H9 (cell line): ENCODE measurements around the gene MED13L. TPM values are rescaled to one million over a fixed set of nuclear protein-coding genes. Genes with fewer than 3 reads are reported as not detected.

Experiments used
- DNase-seq: peaks from one replicate; pipeline ENCODE4 v3.0.0-alpha.2; 2017
- H2AFZ ChIP-seq: one replicate; pipeline ENCODE4 v1.6.1; 2013; ENCODE audit warnings: mild to moderate bottlenecking, low read length, control low read depth, moderate library complexity
- H2AK5ac ChIP-seq: 2 replicates; pipeline ENCODE4 v1.6.1; 2013; ENCODE audit warnings: low read length, control low read depth, mixed read lengths; ENCODE audit not compliant: insufficient read length
- H2BK120ac ChIP-seq: one replicate; pipeline ENCODE4 v1.6.1; 2013; ENCODE audit warnings: low read depth, mild to moderate bottlenecking, low read length, control low read depth, inconsistent platforms; ENCODE audit not compliant: poor library complexity, severe bottlenecking
- H2BK12ac ChIP-seq: 2 replicates; pipeline ENCODE4 v1.6.1; 2013; ENCODE audit warnings: low read length, control low read depth, mixed read lengths, low read depth; ENCODE audit not compliant: insufficient read length
- H2BK15ac ChIP-seq: 2 replicates; pipeline ENCODE4 v1.6.1; 2013; ENCODE audit warnings: low read depth, low read length, control low read depth
- H2BK20ac ChIP-seq: one replicate; pipeline ENCODE4 v1.6.1; 2013; ENCODE audit warnings: low read depth, mild to moderate bottlenecking, low read length, control low read depth, inconsistent platforms; ENCODE audit not compliant: poor library complexity, severe bottlenecking
- H2BK5ac ChIP-seq: 2 replicates; pipeline ENCODE4 v1.6.1; 2013; ENCODE audit warnings: low read length, control low read depth, mixed read lengths; ENCODE audit not compliant: insufficient read length
- H3K14ac ChIP-seq: 2 replicates; pipeline ENCODE4 v1.6.1; 2013; ENCODE audit warnings: low read length, control low read depth; ENCODE audit not compliant: insufficient read depth
- H3K18ac ChIP-seq: 2 replicates; pipeline ENCODE4 v1.6.1; 2013; ENCODE audit warnings: low read depth, mild to moderate bottlenecking, mixed read lengths, low read length, control low read depth; ENCODE audit not compliant: insufficient read length
- H3K23ac ChIP-seq: 2 replicates; pipeline ENCODE4 v1.6.1; 2013; ENCODE audit warnings: low read length, control low read depth, mixed read lengths, low read depth; ENCODE audit not compliant: insufficient read length
- H3K23me2 ChIP-seq: 2 replicates; pipeline ENCODE4 v1.6.1; 2013; ENCODE audit warnings: low read depth, mild to moderate bottlenecking, mixed read lengths, low read length, control low read depth; ENCODE audit not compliant: insufficient read length, poor library complexity, severe bottlenecking
- H3K27ac ChIP-seq: 2 replicates; pipeline ENCODE4 v1.5.1; 2013; ENCODE audit warnings: low read length, control low read depth, mixed read lengths, low read depth; ENCODE audit not compliant: insufficient read length
- H3K27me3 ChIP-seq: 2 replicates; pipeline ENCODE4 v1.6.1; 2013; ENCODE audit warnings: low read length, control low read depth, inconsistent platforms; ENCODE audit not compliant: insufficient read depth
- H3K4ac ChIP-seq: 2 replicates; pipeline ENCODE4 v1.6.1; 2013; ENCODE audit warnings: low read depth, mild to moderate bottlenecking, control low read depth, inconsistent platforms, low read length, moderate library complexity
- H3K4me1 ChIP-seq: 2 replicates; pipeline ENCODE4 v1.6.1; 2013; ENCODE audit warnings: low read length, control low read depth, inconsistent platforms; ENCODE audit not compliant: insufficient read depth
- H3K4me2 ChIP-seq: 2 replicates; pipeline ENCODE4 v1.6.1; 2013; ENCODE audit warnings: low read length, control low read depth, mixed read lengths; ENCODE audit not compliant: insufficient read length, insufficient read depth
- H3K56ac ChIP-seq: 2 replicates; pipeline ENCODE4 v1.6.1; 2013; ENCODE audit warnings: low read depth, mild to moderate bottlenecking, mixed read lengths, low read length, control low read depth; ENCODE audit not compliant: insufficient read length
- H3K79me1 ChIP-seq: 2 replicates; pipeline ENCODE4 v1.6.1; 2013; ENCODE audit warnings: low read depth, mild to moderate bottlenecking, moderate library complexity, low read length, control low read depth, inconsistent platforms; ENCODE audit not compliant: insufficient read depth, poor library complexity, severe bottlenecking
- H3K79me2 ChIP-seq: 2 replicates; pipeline ENCODE4 v1.6.1; 2013; ENCODE audit warnings: low read length, control low read depth, inconsistent platforms; ENCODE audit not compliant: insufficient read depth
- H3K9ac ChIP-seq: 2 replicates; pipeline ENCODE4 v1.6.1; 2013; ENCODE audit warnings: low read length, control low read depth, mixed read lengths; ENCODE audit not compliant: insufficient read length; ENCODE audit errors: extremely low read depth
- H3K9me3 ChIP-seq: one replicate; pipeline ENCODE4 v1.6.1; 2013; ENCODE audit warnings: low read depth, low read length, inconsistent platforms; ENCODE audit not compliant: control insufficient read depth
- H3T11ph ChIP-seq: one replicate; pipeline ENCODE4 v1.6.1; 2013; ENCODE audit warnings: mild to moderate bottlenecking, low read length, control low read depth, inconsistent platforms
- H4K20me1 ChIP-seq: one replicate; pipeline ENCODE4 v1.6.1; 2013; ENCODE audit not compliant: control insufficient read depth, insufficient read length, insufficient read depth
- H4K5ac ChIP-seq: 2 replicates; pipeline ENCODE4 v1.6.1; 2013; ENCODE audit warnings: low read depth, mild to moderate bottlenecking, mixed read lengths, low read length, control low read depth; ENCODE audit not compliant: insufficient read length
- H4K8ac ChIP-seq: replicated peaks from 2 replicates; pipeline ENCODE4 v1.6.1; 2013; ENCODE audit warnings: low read length, control low read depth, mixed read lengths, low read depth; ENCODE audit not compliant: insufficient read length
- H4K91ac ChIP-seq: 2 replicates; pipeline ENCODE4 v1.6.1; 2013; ENCODE audit warnings: low read depth, mild to moderate bottlenecking, moderate library complexity, mixed read lengths, low read length, control low read depth; ENCODE audit not compliant: insufficient read length
- H3K27ac Mint-ChIP-seq, 3 experiments: 2 replicates in 2 of 3; 3 replicates in 1 of 3; pipeline ENCODE4 v1.8.0; 2020 to 2021; ENCODE audit warnings: mixed read lengths in 3 of 3, mild to moderate bottlenecking in 1 of 3, moderate library complexity in 1 of 3
- H3K27me3 Mint-ChIP-seq: 2 replicates; pipeline ENCODE4 v1.8.0; 2021; ENCODE audit warnings: low read depth, mild to moderate bottlenecking, moderate library complexity, mixed read lengths
- H3K36me3 Mint-ChIP-seq, 3 experiments: 2 replicates in 2 of 3; 3 replicates in 1 of 3; pipeline ENCODE4 v1.8.0; 2020 to 2021; ENCODE audit warnings: low read depth in 3 of 3, mixed read lengths in 3 of 3; ENCODE audit not compliant: insufficient read depth in 1 of 3
- H3K4me1 Mint-ChIP-seq, 2 experiments: 2 replicates each; pipeline ENCODE4 v1.8.0; 2020; ENCODE audit warnings: mixed read lengths in 2 of 2
- H3K4me3 Mint-ChIP-seq, 2 experiments: 2 replicates in 1 of 2; 3 replicates in 1 of 2; pipeline ENCODE4 v1.8.0; 2020 to 2021; ENCODE audit warnings: mild to moderate bottlenecking in 2 of 2, mixed read lengths in 2 of 2, moderate library complexity in 1 of 2
- H3K9me3 Mint-ChIP-seq, 2 experiments: 2 replicates in 1 of 2; 3 replicates in 1 of 2; pipeline ENCODE4 v1.8.0; 2020; ENCODE audit warnings: mild to moderate bottlenecking in 2 of 2, mixed read lengths in 2 of 2, moderate library complexity in 1 of 2
- WGBS: extraction: QIAGEN DNeasy Blood & Tissue Kit; methylation state at CpG from one replicate; pipeline ENCODE4 v1.1.7; 2013; ENCODE audit warnings: missing lambda C conversion rate, low lambda C conversion rate, mixed read lengths; ENCODE audit not compliant: insufficient read length; ENCODE audit errors: extremely low coverage; 5-methylcytosine and 5-hydroxymethylcytosine counted together
- total RNA-seq: library from RNA; stranded (reverse); gene quantifications from 2 replicates; pipeline ENCODE4 v1.2.1, GENCODE V29; 2021
- TF ChIP-seq, protein P1 (sequence below): fragments of 200-600 bp; sonication (generic); conservative IDR thresholded peaks from 3 replicates; pipeline ENCODE4 v1.8.0; 2021; ENCODE audit warnings: antibody characterized with exemption, mild to moderate bottlenecking

The MED13L gene
- total RNA-seq, 1 experiment from 2014 or later = 52.4 TPM

DNA sequence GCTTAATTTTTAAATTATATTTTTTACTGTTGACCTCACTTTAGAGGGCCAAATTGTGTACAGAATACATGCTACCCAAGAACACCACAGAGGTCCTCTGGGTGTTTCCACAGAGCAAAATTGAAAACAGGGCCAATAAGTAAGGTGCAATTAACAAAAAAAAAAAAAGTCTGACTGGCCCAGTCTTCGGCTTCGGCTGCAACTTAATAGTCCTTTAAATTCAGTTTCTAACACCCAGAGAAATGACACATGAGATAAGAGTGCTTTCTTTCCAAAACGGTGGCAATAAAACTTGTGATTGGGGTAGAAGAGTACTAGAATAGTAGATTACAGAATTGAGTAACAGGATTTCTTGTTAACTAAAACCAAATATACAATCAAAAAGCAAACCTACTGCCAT, 81.3 kb downstream of the MED13L start:
- H3K14ac ChIP-seq = no peak overlapping the region
- H2BK12ac ChIP-seq = no peak overlapping the region
- H2BK15ac ChIP-seq = no peak overlapping the region
- Mint-ChIP-seq H3K4me3 (no peak overlapping the region), H3K4me1 (peaks cover 8 to 17% of the 10 kb centered on the region in 2 experiments; a peak in 3 of 4 replicates), H3K9me3 (no peaks in the 10 kb centered on the region), H3K36me3 (no peaks in the 10 kb centered on the region), H3K27me3 (no peaks in the 10 kb centered on the region), H3K27ac (no peak overlapping the region)
- H3T11ph ChIP-seq = no peak overlapping the region
- no peak overlapping the region for H2AK5ac ChIP-seq
- no peak overlapping the region for H2AFZ ChIP-seq
- H3K79me1 ChIP-seq = peaks cover 8% of the 10 kb centered on the region
- H3K4ac ChIP-seq = no peak overlapping the region
- H3K9me3 ChIP-seq = no peaks in the 10 kb centered on the region
- H3K79me2 ChIP-seq = peaks cover 3% of the 10 kb centered on the region; the same call in 1 of the 2 replicates
- no peak for DNase-seq
- no peak overlapping the region for H4K5ac ChIP-seq
- H3K56ac ChIP-seq = no peak overlapping the region
- no peaks in the 10 kb centered on the region for H3K23me2 ChIP-seq
- no peak overlapping the region for H2BK5ac ChIP-seq
- no CpG with 5 or more reads among the region's 3 CpGs for WGBS
- no peak overlapping the region for H3K18ac ChIP-seq
- H3K4me2 ChIP-seq = no peak overlapping the region
- H3K9ac ChIP-seq = no peak overlapping the region
- H3K27me3 ChIP-seq = no peaks in the 10 kb centered on the region
- no peak overlapping the region for H4K91ac ChIP-seq
- no peaks in the 10 kb centered on the region for H4K20me1 ChIP-seq
- no peak overlapping the region for H2BK120ac ChIP-seq
- no peak overlapping the region for H2BK20ac ChIP-seq
- H3K27ac ChIP-seq = no peak overlapping the region
- no peak overlapping the region for H4K8ac ChIP-seq
- TF ChIP-seq, protein P1, sequence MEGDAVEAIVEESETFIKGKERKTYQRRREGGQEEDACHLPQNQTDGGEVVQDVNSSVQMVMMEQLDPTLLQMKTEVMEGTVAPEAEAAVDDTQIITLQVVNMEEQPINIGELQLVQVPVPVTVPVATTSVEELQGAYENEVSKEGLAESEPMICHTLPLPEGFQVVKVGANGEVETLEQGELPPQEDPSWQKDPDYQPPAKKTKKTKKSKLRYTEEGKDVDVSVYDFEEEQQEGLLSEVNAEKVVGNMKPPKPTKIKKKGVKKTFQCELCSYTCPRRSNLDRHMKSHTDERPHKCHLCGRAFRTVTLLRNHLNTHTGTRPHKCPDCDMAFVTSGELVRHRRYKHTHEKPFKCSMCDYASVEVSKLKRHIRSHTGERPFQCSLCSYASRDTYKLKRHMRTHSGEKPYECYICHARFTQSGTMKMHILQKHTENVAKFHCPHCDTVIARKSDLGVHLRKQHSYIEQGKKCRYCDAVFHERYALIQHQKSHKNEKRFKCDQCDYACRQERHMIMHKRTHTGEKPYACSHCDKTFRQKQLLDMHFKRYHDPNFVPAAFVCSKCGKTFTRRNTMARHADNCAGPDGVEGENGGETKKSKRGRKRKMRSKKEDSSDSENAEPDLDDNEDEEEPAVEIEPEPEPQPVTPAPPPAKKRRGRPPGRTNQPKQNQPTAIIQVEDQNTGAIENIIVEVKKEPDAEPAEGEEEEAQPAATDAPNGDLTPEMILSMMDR = no peak
- no peaks in the 10 kb centered on the region for H3K4me1 ChIP-seq
- H3K23ac ChIP-seq = no peak overlapping the region
